A549 (cell line): Measurements from ENCODE around the gene DNAH17. TPM values are rescaled to one million over a fixed set of nuclear protein-coding genes. Genes with fewer than 3 reads are reported as not detected.

Experiments
- ATAC-seq, 2 experiments: fragments of 200-7000 bp in 1 of 2; fragments of >200 bp in 1 of 2; cut with Nextera tagmentation in 1 of 2; cut with Tn5 transposase in 1 of 2; 3 replicates each; pipeline versions ENCODE4 v1.8.0 to v1.9.1; 2018 to 2020; ENCODE audit warnings: mild to moderate bottlenecking in 1 of 2, moderate library complexity in 1 of 2
- CTCF ChIA-PET: fragments of 300-600 bp; sonication (Branson Sonifier 250); formaldehyde crosslinking; extraction: SDS; loops from one replicate; lab custom pipeline; 2021; ENCODE audit warnings: antibody characterized with exemption, inconsistent platforms; lab: Yijun Ruan, JAX
- POLR2A ChIA-PET: fragments of 350-600 bp; formaldehyde crosslinking; extraction: SDS; loops from one replicate; lab custom pipeline; 2021; ENCODE audit warnings: antibody characterized with exemption, inconsistent platforms; lab: Yijun Ruan, JAX
- DNase-seq, 2 experiments: peaks; one replicate each; pipeline versions ENCODE4 v3.0.0 to v3.0.0-alpha.2; 2011 to 2016; ENCODE audit warnings: low read depth in 1 of 2, low spot score in 1 of 2
- FAIRE-seq: peaks from 2 replicates; lab custom pipeline; 2011; peaks lifted over from hg19 to GRCh38; lab: Jason Lieb, UNC
- H3K27ac ChIP-seq, 2 experiments: fragments of >200 bp; sonication (Bioruptor Twin); formaldehyde crosslinking; 3 replicates each; pipeline ENCODE4 v1.5.1; 2016 to 2017
- H3K4me1 ChIP-seq: fragments of >200 bp; sonication (Bioruptor Twin); formaldehyde crosslinking; 3 replicates; pipeline ENCODE4 v1.6.1; 2016
- H3K4me2 ChIP-seq: fragments of >200 bp; sonication (Bioruptor Twin); formaldehyde crosslinking; 3 replicates; pipeline ENCODE4 v1.6.1; 2016
- H3K4me3 ChIP-seq: fragments of >200 bp; sonication (Bioruptor Twin); formaldehyde crosslinking; 3 replicates; pipeline ENCODE4 v1.5.1; 2016
- H3K9me3 ChIP-seq: fragments of >200 bp; sonication (Bioruptor Twin); formaldehyde crosslinking; 3 replicates; pipeline ENCODE4 v1.6.1; 2016
- CBX8 ChIP-seq: fragments of 200-600 bp; sonication (generic); IDR thresholded peaks from 2 replicates; pipeline ENCODE4 v1.6.1; 2016
- CTCF ChIP-seq: fragments of >200 bp; sonication (Bioruptor Twin); formaldehyde crosslinking; IDR thresholded peaks from 3 replicates; pipeline ENCODE4 v1.5.1; 2016
- EHMT2 ChIP-seq: fragments of 200-600 bp; sonication (generic); IDR thresholded peaks from 2 replicates; pipeline ENCODE4 v1.6.1; 2016; ENCODE audit warnings: antibody characterized with exemption, low read depth, mild to moderate bottlenecking, moderate library complexity
- EP300 ChIP-seq, 2 experiments: fragments of >200 bp; sonication (Bioruptor Twin); formaldehyde crosslinking; IDR thresholded peaks; 2 replicates in 1 of 2; 3 replicates in 1 of 2; pipeline ENCODE4 v1.6.1; 2016 to 2017
- FOSL2 ChIP-seq, 2 experiments: fragments of 450-650 bp in 1 of 2; fragments of >200 bp in 1 of 2; sonication (Bioruptor Twin) in 1 of 2; formaldehyde crosslinking; IDR thresholded peaks; 2 replicates each; pipeline versions ENCODE4 v1.5.0 to v1.6.1; 2016 to 2020; ENCODE audit warnings: mild to moderate bottlenecking in 1 of 2, moderate library complexity in 1 of 2
- HEYL ChIP-seq: fragments of 250-450 bp; sonication (Bioruptor Pico); IDR thresholded peaks from 2 replicates; pipeline ENCODE4 v1.8.0; 2021; ENCODE audit warnings: mild to moderate bottlenecking, moderate library complexity
- HOXA7 ChIP-seq: fragments of 250-450 bp; sonication (Bioruptor Pico); IDR thresholded peaks from 2 replicates; pipeline ENCODE4 v1.5.0; 2020; ENCODE audit warnings: mild to moderate bottlenecking, moderate library complexity
- HOXB5 ChIP-seq: fragments of 250-450 bp; sonication (Bioruptor Pico); IDR thresholded peaks from 2 replicates; pipeline ENCODE4 v1.5.0; 2020; ENCODE audit warnings: mild to moderate bottlenecking, moderate library complexity
- JUNB ChIP-seq: fragments of >200 bp; sonication (Bioruptor Twin); formaldehyde crosslinking; IDR thresholded peaks from 2 replicates; pipeline ENCODE4 v1.6.1; 2016
- MAFK ChIP-seq: fragments of 450-650 bp; IDR thresholded peaks from 2 replicates; pipeline ENCODE4 v1.6.1; 2014; ENCODE audit not compliant: partially characterized antibody
- MAX ChIP-seq: IDR thresholded peaks from 2 replicates; pipeline ENCODE4 v1.6.1; 2012
- NFE2L2 ChIP-seq: fragments of 150-350 bp; conservative IDR thresholded peaks from 2 replicates; pipeline ENCODE4 v1.6.1; 2014; ENCODE audit warnings: low read length
- PHF8 ChIP-seq: fragments of 200-600 bp; sonication (generic); IDR thresholded peaks from 2 replicates; pipeline ENCODE4 v1.6.1; 2016; ENCODE audit warnings: low read depth, mild to moderate bottlenecking, antibody characterized with exemption, moderate library complexity, borderline replicate concordance
- POLR2A ChIP-seq: IDR thresholded peaks from 2 replicates; pipeline ENCODE4 v1.6.1; 2012; ENCODE audit warnings: mild to moderate bottlenecking, low read length
- POLR2AphosphoS2 ChIP-seq: conservative IDR thresholded peaks from 2 replicates; pipeline ENCODE4 v1.6.1; 2012; ENCODE audit warnings: low read length, improper control_type of control experiment, inconsistent platforms
- RCOR1 ChIP-seq: fragments of 150-350 bp; IDR thresholded peaks from 2 replicates; pipeline ENCODE4 v1.6.1; 2014; ENCODE audit warnings: antibody characterized with exemption, low read length, low read depth
- REST ChIP-seq: fragments of 200-600 bp; sonication (generic); IDR thresholded peaks from 2 replicates; pipeline ENCODE4 v1.6.1; 2016; ENCODE audit warnings: antibody characterized with exemption, mild to moderate bottlenecking, moderate library complexity
- SMC3 ChIP-seq: fragments of >200 bp; sonication (Bioruptor Twin); formaldehyde crosslinking; IDR thresholded peaks from 3 replicates; pipeline ENCODE4 v1.6.1; 2018; ENCODE audit warnings: inconsistent platforms
- SREBF2 ChIP-seq: fragments of 450-650 bp; IDR thresholded peaks from 2 replicates; pipeline ENCODE4 v1.6.1; 2014; ENCODE audit warnings: mild to moderate bottlenecking, moderate library complexity
- ZC3H11A ChIP-seq: fragments of 450-650 bp; IDR thresholded peaks from 2 replicates; pipeline ENCODE4 v1.6.1; 2014; ENCODE audit warnings: antibody characterized with exemption, mild to moderate bottlenecking
- ZSCAN20 ChIP-seq: fragments of 250-450 bp; sonication (Bioruptor Pico); IDR thresholded peaks from 2 replicates; pipeline ENCODE4 v1.8.0; 2022; ENCODE audit warnings: mild to moderate bottlenecking, moderate library complexity
- WGBS: methylation state at CpG from one replicate; pipeline ENCODE4 v1.1.6; 2017; ENCODE audit errors: missing lambda C conversion rate; 5-methylcytosine and 5-hydroxymethylcytosine counted together
- polyA plus RNA-seq, 4 experiments: library from polyadenylated mRNA; depleted of rRNA in 3 of 4; stranded (reverse); fragments of >200 nt; fragmentation: RNase III in 1 of 4; extraction: RNeasy Plus Mini Kit Qiagen cat#74134 plus additional on column Dnase treatment in 1 of 4; gene quantifications; 2 replicates in 3 of 4; 3 replicates in 1 of 4; pipeline ENCODE4 v1.2.3, GENCODE V29; 2011 to 2017
- TF ChIP-seq, protein P1 (sequence below): fragments of 450-650 bp; IDR thresholded peaks from 2 replicates; pipeline ENCODE4 v1.6.1; 2014; ENCODE audit warnings: antibody characterized with exemption

The DNAH17 gene
- polyA plus RNA-seq, 2 of the 4 experiments (the other 2 are of a cell fraction), result 0.21 to 0.26 TPM

DNA sequence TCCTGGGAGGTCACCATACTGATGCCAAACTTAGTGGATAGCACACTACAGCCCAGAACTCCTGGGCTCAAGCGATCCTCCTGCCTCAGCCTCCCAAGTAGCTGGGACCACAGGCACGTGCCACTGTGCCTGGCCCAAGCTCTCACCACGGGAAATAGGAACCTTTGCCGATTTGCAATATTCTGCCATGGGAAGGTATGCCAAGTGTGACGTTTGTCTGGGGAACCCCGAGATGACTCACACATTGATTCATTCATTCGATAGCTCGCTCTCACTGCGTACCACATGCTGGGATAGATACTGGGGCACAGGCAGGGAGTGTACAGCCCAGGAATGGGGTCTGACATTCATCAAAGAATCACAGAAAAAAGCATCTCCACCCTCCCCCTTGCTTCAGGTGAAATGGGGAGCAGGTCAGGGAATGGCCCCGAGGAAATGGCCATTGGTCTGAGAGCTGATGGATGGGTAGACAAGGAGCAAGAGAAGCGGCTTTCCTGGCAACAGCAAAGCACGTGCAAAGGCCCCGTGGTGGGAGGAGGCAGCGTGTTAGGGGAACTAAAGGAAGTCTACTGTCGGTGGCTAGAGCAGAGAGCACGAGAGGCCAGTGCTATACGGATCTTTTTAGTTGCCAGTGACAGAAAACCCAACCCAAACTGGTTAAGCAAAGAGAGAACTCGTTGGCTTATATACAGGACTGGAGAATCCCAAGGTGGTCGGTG, 44.1 kb downstream of the DNAH17 start (continued):
- no peak for TF ChIP-seq CTCF
- peak; percentile 94 for TF ChIP-seq MAX
- TF ChIP-seq, all 56 proteins: peak for 11

GRCh38 chr17:78532311-78532710, 44.9 kb downstream of the DNAH17 start:
- no peak for DNase-seq
- FAIRE-seq, result no peak
- Histone ChIP-seq H3K27ac (peak overlapping the region; percentile 54 to 81; a peak in 5 of 6 replicates), H3K4me3 (no peak overlapping the region), H3K4me2 (peak overlapping the region; percentile 26; the same call in 2 of the 3 replicates), H3K9me3 (no peaks in the 10 kb centered on the region), H3K4me1 (peaks cover 47% of the 10 kb centered on the region)
- ATAC-seq, result no peak
- TF ChIP-seq NFE2L2 (no peak), HEYL (CRISPR knock-in tag) (no peak), POLR2AphosphoS2 (no peak), POLR2A (no peak), RCOR1 (no peak), HOXA7 (CRISPR knock-in tag) (no peak), ZC3H11A (no peak), CTCF (no peak), SREBF2 (no peak), MAFK (no peak)
- TF ChIP-seq, protein P1, sequence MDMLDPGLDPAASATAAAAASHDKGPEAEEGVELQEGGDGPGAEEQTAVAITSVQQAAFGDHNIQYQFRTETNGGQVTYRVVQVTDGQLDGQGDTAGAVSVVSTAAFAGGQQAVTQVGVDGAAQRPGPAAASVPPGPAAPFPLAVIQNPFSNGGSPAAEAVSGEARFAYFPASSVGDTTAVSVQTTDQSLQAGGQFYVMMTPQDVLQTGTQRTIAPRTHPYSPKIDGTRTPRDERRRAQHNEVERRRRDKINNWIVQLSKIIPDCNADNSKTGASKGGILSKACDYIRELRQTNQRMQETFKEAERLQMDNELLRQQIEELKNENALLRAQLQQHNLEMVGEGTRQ, result no peak
- ChIA-PET CTCF (interaction anchor here (1.0 to 10.2 kb wide), 3 partner anchors 35 to 176 kb away, joined by 3 to 51 read pairs (median 4); no protein-coding TSS in a partner anchor), POLR2A (interaction anchor here (1.1 kb wide), 1 partner anchor 60 kb away, joined by 7 read pairs; no protein-coding TSS in a partner anchor)
- 84% methylated on average over 5 of the region's 5 CpGs for WGBS

DNA sequence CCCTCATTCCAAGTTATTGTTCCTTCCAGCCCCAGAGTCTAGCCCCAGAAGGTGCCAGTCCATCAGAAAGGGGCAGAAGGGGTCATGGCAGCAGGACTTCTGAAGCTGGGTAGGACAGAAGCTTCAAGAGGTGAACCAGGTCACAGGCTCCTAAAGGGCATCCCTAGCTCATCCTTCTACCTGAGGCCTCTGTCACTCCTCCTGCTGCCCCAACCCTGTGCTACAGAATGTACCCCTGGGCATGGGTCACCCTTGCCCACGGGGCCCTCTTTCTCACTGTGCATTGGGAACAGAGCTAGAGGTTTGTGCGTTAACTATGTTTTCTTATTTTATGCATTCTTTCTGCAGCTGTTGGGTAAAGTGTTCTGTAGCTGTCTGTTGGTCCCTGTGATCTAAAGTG, 46.5 kb downstream of the DNAH17 start:
- no peak for FAIRE-seq
- DNase-seq, result no peak
- H3K4me2 ChIP-seq, result no peak overlapping the region
- POLR2A ChIA-PET, result no interaction called here
- TF ChIP-seq EP300 (IDR thresholded peaks at IDR 0.05) (no peak), CBX8 (no peak), EHMT2 (no peak), REST (no peak), HEYL (CRISPR knock-in tag) (no peak), PHF8 (no peak), HOXB5 (CRISPR knock-in tag) (no peak), SREBF2 (no peak), JUNB (no peak), ZSCAN20 (no peak), NFE2L2 (no peak), FOSL2 (IDR thresholded peaks at IDR 0.05) (no peak), FOSL2 (CRISPR knock-in tag; IDR thresholded peaks at IDR 0.05) (no peak), SMC3 (no peak), POLR2AphosphoS2 (no peak), RCOR1 (no peak)
- TF ChIP-seq, all 56 proteins: peak for 0
- H3K4me3 ChIP-seq, result no peak overlapping the region
- peaks cover 39% of the 10 kb centered on the region for H3K4me1 ChIP-seq
- 77% methylated on average over 2 of the region's 2 CpGs for WGBS
- peak overlapping the region; percentile 10 to 81; a peak in 4 of 6 replicates for H3K27ac ChIP-seq
- ATAC-seq, result 0 out of 6 replicates have a peak, but pooled peaks of 1 of the 2 experiments have one; percentile 5
- no peaks in the 10 kb centered on the region for H3K9me3 ChIP-seq
- CTCF ChIA-PET, result interaction anchor here (0.8 to 10.2 kb wide), 6 partner anchors 11 to 186 kb away, joined by 3 to 51 read pairs (median 3); no protein-coding TSS in a partner anchor
